PC-9 (cell line): Measurements from ENCODE around the gene PDE7B. TPM values are rescaled to one million over a fixed set of nuclear protein-coding genes. Genes with fewer than 3 reads are reported as not detected.

Experiments used
- BruUV-seq: library from RNA; stranded (reverse); fragments of 400-500 nt; replicated peaks from 2 replicates; lab custom pipeline; 2021; lab: Mats Ljungman, UMichigan
- CTCF ChIA-PET: fragments of 300-600 bp; sonication (Branson Sonifier 250); formaldehyde crosslinking; loops from one replicate; lab custom pipeline; 2022; ENCODE audit warnings: antibody characterized with exemption; lab: Charles Lee
- POLR2A ChIA-PET: fragments of 300-600 bp; sonication (Branson Sonifier 250); formaldehyde crosslinking; loops from one replicate; lab custom pipeline; 2022; ENCODE audit warnings: antibody characterized with exemption; ENCODE audit not compliant: unreplicated experiment; lab: Charles Lee
- DNase-seq, 2 experiments: peaks; one replicate each; pipeline versions ENCODE4 v3.0.0 to v3.0.0-alpha.2; 2015 to 2022; ENCODE audit warnings: mixed read lengths in 1 of 2
- H2AFZ ChIP-seq: fragments of 200-600 bp; sonication (generic); 2 replicates; pipeline ENCODE4 v1.8.1; 2017; ENCODE audit warnings: antibody characterized with exemption
- H3F3A ChIP-seq: fragments of 200-600 bp; sonication (generic); 2 replicates; pipeline ENCODE4 v1.8.1; 2017; ENCODE audit warnings: antibody characterized with exemption, mild to moderate bottlenecking, low read depth; ENCODE audit not compliant: insufficient read depth
- H3K27ac ChIP-seq: fragments of 200-600 bp; sonication (generic); 2 replicates; pipeline ENCODE4 v1.6.1; 2016; ENCODE audit warnings: mixed run types
- H3K27me3 ChIP-seq: fragments of 200-600 bp; sonication (generic); 2 replicates; pipeline ENCODE4 v1.6.1; 2016; ENCODE audit warnings: low read depth, mixed run types; ENCODE audit not compliant: insufficient read depth
- H3K36me3 ChIP-seq: fragments of 200-600 bp; sonication (generic); 2 replicates; pipeline ENCODE4 v1.6.1; 2016; ENCODE audit warnings: low read depth, mixed run types
- H3K4me1 ChIP-seq: fragments of 200-600 bp; sonication (generic); replicated peaks from 2 replicates; pipeline ENCODE4 v1.6.1; 2016; ENCODE audit warnings: mixed run types; ENCODE audit not compliant: insufficient read depth
- H3K4me2 ChIP-seq: fragments of 200-600 bp; sonication (generic); 2 replicates; pipeline ENCODE4 v1.6.1; 2017; ENCODE audit warnings: mixed run types
- H3K4me3 ChIP-seq: fragments of 200-600 bp; sonication (generic); 2 replicates; pipeline ENCODE4 v1.6.1; 2016; ENCODE audit warnings: mixed run types
- H3K79me2 ChIP-seq: fragments of 200-600 bp; sonication (generic); 2 replicates; pipeline ENCODE4 v1.6.1; 2017; ENCODE audit warnings: low read depth, mixed run types
- H3K9me2 ChIP-seq: fragments of 200-600 bp; sonication (generic); 2 replicates; pipeline ENCODE4 v1.8.1; 2017; ENCODE audit warnings: mild to moderate bottlenecking; ENCODE audit not compliant: insufficient read depth
- H3K9me3 ChIP-seq: fragments of 200-600 bp; sonication (generic); 2 replicates; pipeline ENCODE4 v1.8.1; 2016; ENCODE audit warnings: low read depth; ENCODE audit not compliant: insufficient read depth
- H4K20me1 ChIP-seq: fragments of 200-600 bp; sonication (generic); 2 replicates; pipeline ENCODE4 v1.8.1; 2017; ENCODE audit not compliant: insufficient read depth
- CTCF ChIP-seq: fragments of 200-600 bp; sonication (generic); conservative IDR thresholded peaks from 2 replicates; pipeline ENCODE4 v1.6.1; 2017; ENCODE audit warnings: mixed run types, antibody characterized with exemption, mild to moderate bottlenecking, moderate library complexity
- EZH2 ChIP-seq: fragments of 200-600 bp; sonication (generic); IDR thresholded peaks from 2 replicates; pipeline ENCODE4 v1.8.0; 2017; ENCODE audit warnings: antibody characterized with exemption, low read depth
- intact Hi-C: fragments of 100-400 bp; cut with micrococcal nuclease; formaldehyde crosslinking; loops from one replicate; pipeline ENCODE4 v1.10.0; 2022; ENCODE audit not compliant: unreplicated experiment
- total RNA-seq: library from RNA; stranded (reverse); gene quantifications from 2 replicates; pipeline ENCODE4 v1.2.3, GENCODE V29; 2021

PDE7B gene
- total RNA-seq, 1 experiment from 2014 or later = 0.31 TPM

- no peaks in the 10 kb centered on the region for H3K9me3 ChIP-seq
- no peak for TF ChIP-seq CTCF
- no peak for TF ChIP-seq EZH2
- H3K27ac ChIP-seq = no peak overlapping the region
- no peaks in the 10 kb centered on the region for H3K79me2 ChIP-seq
- ChIA-PET CTCF (no interaction called here), POLR2A (no interaction called here)
- intact Hi-C loops = no loop called here
- DNase-seq = no peak
- no TSS peak for BruUV-seq
- no peaks in the 10 kb centered on the region for H3K27me3 ChIP-seq
- no peak overlapping the region for H3K4me2 ChIP-seq
- H2AFZ ChIP-seq = no peak overlapping the region
- H3F3A ChIP-seq = no peaks in the 10 kb centered on the region
- H3K4me1 ChIP-seq = no peaks in the 10 kb centered on the region
- no peaks in the 10 kb centered on the region for H3K36me3 ChIP-seq
- no peak overlapping the region for H3K4me3 ChIP-seq
- H4K20me1 ChIP-seq = no peaks in the 10 kb centered on the region
- no peaks in the 10 kb centered on the region; the same call in 1 of the 2 replicates for H3K9me2 ChIP-seq
These were observed 120.6 kb downstream of the PDE7B start for GRCh38 chr6:135972150-135972549.

GRCh38 chr6:135972586-135972985 lies 121.1 kb downstream of the PDE7B start:
- Histone ChIP-seq H3K27ac (no peak overlapping the region), H3K4me3 (no peak overlapping the region), H3K4me2 (no peak overlapping the region), H3K79me2 (no peaks in the 10 kb centered on the region), H3K27me3 (no peaks in the 10 kb centered on the region), H2AFZ (no peak overlapping the region), H3K4me1 (no peaks in the 10 kb centered on the region), H3F3A (no peaks in the 10 kb centered on the region), H3K9me2 (no peaks in the 10 kb centered on the region; the same call in 1 of the 2 replicates), H3K9me3 (no peaks in the 10 kb centered on the region), H4K20me1 (no peaks in the 10 kb centered on the region), H3K36me3 (no peaks in the 10 kb centered on the region)
- ChIA-PET CTCF (no interaction called here), POLR2A (no interaction called here)
- intact Hi-C loops = no loop called here
- no TSS peak for BruUV-seq
- no peak for TF ChIP-seq CTCF
- TF ChIP-seq EZH2 = no peak
- DNase-seq = no peak

- POLR2A ChIA-PET = no interaction called here
- Histone ChIP-seq H3K9me2 (no peaks in the 10 kb centered on the region; the same call in 1 of the 2 replicates), H3K27ac (no peak overlapping the region), H3K4me1 (no peaks in the 10 kb centered on the region), H3K79me2 (no peaks in the 10 kb centered on the region), H3K9me3 (no peaks in the 10 kb centered on the region), H2AFZ (no peak overlapping the region), H3K4me3 (no peak overlapping the region), H3F3A (no peaks in the 10 kb centered on the region), H3K27me3 (no peaks in the 10 kb centered on the region), H4K20me1 (no peaks in the 10 kb centered on the region), H3K4me2 (no peak overlapping the region), H3K36me3 (no peaks in the 10 kb centered on the region)
- intact Hi-C loops = no loop called here
- no peak for DNase-seq
- no TSS peak for BruUV-seq
- CTCF ChIA-PET = no interaction called here
- TF ChIP-seq CTCF (no peak), EZH2 (no peak)
These were observed 122.9 kb downstream of the PDE7B start for GRCh38 chr6:135974426-135974825.
